ENCODE data around the gene EPS8L1.
"Not testable (repeated sequence)": the region's sequence is repeated elsewhere in the genome, so short reads cannot be mapped to it uniquely, and the experiment has no call there.

EPS8L1 gene

DNA sequence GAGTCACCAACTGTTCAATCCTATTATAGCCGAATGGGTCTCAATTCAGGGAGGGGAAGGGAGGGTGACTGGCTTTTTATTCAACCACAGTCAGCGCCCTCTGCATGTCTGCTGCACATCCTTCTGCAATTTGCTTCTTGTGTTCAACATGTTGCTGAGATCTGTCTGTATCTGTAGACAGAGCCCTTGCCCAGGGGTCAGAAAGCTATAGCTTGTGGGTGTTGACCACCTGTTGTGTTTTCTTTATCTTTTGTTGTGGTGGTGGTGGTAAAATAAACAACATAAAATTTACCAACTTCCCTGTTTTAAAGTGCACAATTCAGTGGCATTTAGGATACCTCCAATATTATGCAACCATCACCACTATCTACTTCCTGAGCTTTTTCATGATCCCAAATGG, 29.6 kb downstream of the EPS8L1 start:
- TF ChIP-seq, protein P1, sequence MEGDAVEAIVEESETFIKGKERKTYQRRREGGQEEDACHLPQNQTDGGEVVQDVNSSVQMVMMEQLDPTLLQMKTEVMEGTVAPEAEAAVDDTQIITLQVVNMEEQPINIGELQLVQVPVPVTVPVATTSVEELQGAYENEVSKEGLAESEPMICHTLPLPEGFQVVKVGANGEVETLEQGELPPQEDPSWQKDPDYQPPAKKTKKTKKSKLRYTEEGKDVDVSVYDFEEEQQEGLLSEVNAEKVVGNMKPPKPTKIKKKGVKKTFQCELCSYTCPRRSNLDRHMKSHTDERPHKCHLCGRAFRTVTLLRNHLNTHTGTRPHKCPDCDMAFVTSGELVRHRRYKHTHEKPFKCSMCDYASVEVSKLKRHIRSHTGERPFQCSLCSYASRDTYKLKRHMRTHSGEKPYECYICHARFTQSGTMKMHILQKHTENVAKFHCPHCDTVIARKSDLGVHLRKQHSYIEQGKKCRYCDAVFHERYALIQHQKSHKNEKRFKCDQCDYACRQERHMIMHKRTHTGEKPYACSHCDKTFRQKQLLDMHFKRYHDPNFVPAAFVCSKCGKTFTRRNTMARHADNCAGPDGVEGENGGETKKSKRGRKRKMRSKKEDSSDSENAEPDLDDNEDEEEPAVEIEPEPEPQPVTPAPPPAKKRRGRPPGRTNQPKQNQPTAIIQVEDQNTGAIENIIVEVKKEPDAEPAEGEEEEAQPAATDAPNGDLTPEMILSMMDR (IDR thresholded peaks at IDR 0.05; ENCODE audit: insufficient read depth, low read depth, low read length, missing control alignments), result no peak
- no peak overlapping the region for H3K4me3 ChIP-seq (ENCODE audit: low read depth, low read length)
- DNase-seq (ENCODE audit: low read depth), result no peak

DNA sequence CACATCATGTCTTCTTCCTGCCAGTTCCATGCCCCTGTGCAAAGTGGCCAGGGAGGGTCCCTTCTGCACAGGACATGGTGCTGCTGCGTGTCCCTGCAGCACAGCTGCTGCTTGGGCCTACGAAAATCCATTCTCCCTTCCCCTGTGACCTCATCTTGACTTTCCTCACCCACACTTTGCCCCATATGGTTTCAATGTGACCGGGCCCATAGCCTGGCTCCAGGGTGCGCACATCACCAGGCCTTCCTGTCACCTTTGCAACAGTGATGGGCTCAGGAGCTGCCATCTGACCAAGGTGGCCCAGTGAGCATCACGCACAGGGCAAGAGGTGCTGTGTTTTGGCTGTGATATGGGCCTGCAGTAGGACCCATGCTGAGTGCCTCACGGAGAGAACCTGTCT, 30.9 kb downstream of the EPS8L1 start:
- no peak for DNase-seq (ENCODE audit: low read depth)
- TF ChIP-seq, protein P1 (IDR thresholded peaks at IDR 0.05; ENCODE audit: insufficient read depth, low read depth, low read length, missing control alignments), result no peak
- H3K4me3 ChIP-seq (ENCODE audit: low read depth, low read length), result no peak overlapping the region

DNA sequence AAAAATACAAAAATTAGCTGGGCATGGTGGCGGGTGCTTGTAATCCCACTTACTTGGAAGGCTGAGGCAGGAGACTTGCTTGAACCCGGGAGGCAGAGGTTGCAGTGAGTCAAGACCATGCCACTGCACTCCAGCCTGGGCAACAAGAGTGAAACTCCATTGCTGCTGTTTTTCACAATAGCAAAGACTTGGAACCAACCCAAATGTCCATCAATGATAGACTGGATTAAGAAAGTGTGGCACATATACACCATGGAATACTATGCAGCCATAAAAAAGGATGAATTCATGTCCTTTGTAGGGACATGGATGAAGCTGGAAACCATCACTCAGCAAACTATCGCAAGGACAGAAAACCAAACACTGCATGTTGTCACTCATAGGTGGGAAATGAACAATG, 31.6 kb downstream of the EPS8L1 start:
- DNase-seq (ENCODE audit: low read depth); H3K4me3 ChIP-seq (ENCODE audit: low read depth, low read length): not testable (repeated sequence)

DNA sequence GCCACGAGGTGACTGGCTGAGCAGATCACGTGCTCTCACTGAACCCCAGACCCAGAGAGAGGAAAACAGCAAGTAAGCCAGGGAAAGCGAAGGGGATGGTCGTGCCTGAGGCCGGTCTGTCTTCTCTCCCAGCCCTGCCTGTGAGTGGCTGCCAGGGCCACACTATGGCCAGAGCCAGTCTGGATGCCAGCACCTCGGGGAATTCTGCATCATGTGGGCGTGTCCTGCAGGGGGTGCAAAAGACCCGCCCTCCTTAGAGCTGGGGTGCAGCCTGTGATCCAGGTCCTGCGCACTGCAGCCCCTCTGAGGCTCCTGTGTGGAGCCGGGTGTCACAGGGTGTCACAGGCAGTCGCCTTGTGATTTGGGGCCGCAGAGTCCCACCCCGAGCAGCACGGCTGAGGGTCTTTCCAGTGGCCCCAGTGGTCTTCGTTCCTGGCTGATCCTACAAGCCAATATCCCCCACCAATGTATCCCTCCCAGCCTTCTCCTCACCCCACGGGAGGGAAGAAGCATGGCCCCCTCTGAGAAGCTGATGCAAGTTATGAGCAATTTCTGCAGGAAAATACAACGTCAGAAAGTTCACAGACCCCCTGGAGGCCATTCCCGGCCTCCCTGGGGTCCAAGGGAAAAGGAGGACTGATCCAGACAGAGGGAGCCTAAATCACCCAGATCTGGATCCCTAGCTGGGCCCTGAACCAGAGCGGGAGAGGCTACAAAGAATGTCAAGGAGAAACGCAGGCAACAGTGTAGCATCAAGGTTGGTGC, 34.0 kb downstream of the EPS8L1 start:
- H3K4me3 ChIP-seq (ENCODE audit: low read depth, low read length), result no peak overlapping the region
- TF ChIP-seq, protein P1 (IDR thresholded peaks at IDR 0.05; ENCODE audit: insufficient read depth, low read depth, low read length, missing control alignments), result no peak
- DNase-seq (ENCODE audit: low read depth), result no peak

DNA sequence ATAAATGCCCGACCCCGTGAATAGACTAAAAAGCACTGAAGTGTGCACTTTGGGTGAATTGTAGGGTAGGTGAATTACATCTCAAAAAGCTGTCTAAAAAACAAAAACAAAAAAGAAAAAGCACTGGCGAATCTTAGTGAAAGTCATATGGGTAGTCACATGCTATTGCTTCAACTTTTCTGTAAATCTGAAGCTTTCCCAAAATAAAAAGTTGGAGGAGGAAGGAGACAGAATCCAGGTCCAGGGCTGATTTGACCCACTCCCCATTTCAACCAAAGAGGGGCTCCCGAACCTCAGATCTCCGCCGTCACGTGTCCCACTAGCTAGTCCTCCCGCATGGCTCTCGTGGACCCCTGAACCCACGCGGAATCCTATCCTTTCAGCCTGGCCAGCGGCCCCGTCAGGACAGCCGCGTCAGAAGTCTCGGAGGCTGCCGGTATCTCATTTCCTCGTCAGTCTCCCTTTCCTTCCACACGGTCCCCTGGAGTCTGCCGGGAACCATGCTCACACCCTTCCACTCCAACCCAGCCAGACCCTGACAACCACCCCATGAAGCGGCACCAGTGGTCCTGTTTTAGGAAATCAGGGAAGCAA, 35.7 kb downstream of the EPS8L1 start:
- H3K4me3 ChIP-seq (ENCODE audit: low read depth, low read length), result no peak overlapping the region
- DNase-seq (ENCODE audit: low read depth), result no peak

DNA sequence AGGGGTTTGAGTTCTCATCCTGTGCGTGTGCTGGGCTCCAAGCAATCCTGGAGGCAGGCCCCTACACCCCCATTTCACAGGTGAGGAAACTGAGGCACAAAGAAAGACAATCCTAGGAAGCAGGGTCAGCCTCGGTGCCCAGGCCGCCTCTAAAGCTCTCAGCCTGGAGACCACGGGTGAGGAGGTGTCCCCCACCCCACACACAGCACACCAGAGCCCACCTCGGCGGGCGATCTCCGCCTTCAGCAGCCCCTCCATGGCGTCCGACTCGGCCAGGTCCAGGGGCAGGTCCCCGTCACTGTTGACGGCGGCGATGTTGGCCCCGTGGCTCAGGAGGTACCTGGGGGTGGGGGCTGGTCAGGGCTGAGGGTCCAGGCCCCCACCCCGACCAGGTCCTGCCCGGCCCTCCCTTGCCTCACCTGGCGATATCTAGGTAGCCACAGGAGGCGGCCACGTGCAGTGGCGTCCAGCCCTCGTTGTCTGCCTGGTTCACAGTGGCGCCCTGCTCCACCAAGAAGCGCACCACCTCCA, 36.6 kb downstream of the EPS8L1 start:
- TF ChIP-seq, protein P1 (IDR thresholded peaks at IDR 0.05; ENCODE audit: insufficient read depth, low read depth, low read length, missing control alignments), result no peak
- no peak for DNase-seq (ENCODE audit: low read depth)
- H3K4me3 ChIP-seq (ENCODE audit: low read depth, low read length), result no peak overlapping the region

More for the DNA sequence above, 35.7 kb downstream of the EPS8L1 start:
- TF ChIP-seq, protein P1 (IDR thresholded peaks at IDR 0.05; ENCODE audit: insufficient read depth, low read depth, low read length, missing control alignments), result no peak

DNA sequence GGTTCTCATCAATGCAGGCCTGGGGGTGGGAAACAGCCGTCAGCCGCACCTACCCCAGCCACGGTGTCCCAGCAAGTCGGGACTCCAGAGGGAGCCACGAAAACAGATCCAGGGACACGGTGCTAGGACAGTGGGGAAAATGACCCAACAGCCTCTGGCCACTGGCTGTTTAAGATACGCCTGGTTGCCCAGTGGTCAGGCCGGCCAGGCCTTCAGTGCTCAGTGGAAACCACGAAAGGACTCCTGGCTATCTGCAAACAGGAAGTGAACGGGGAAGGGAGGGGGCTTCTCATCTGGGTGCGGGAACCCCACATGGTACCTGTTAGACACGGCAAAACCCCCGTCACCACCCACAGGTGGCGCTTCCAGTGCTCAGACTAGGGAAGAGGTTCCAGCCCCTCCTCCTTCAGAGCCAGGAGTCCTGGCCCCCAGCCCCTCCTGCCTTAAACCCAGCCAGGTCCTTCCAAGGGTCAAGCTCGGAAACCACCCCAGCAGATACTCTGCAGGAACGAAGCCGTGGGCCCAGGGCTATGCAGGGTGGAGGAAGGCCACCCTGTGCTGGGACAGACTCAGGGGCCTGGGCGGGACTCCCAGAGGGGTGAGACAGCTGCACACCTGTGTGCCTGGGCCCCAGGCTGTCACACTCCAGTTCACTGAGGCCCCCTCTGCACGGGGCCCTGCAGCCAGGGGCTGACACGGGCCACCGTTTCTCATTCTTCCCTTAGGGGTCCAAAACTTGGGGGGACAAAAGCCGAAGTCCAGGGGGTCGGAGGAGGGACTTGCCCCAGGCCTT, 37.3 kb downstream of the EPS8L1 start:
- TF ChIP-seq, protein P1 (IDR thresholded peaks at IDR 0.05; ENCODE audit: insufficient read depth, low read depth, low read length, missing control alignments), result peak; percentile 18
- H3K4me3 ChIP-seq (ENCODE audit: low read depth, low read length), result no peak overlapping the region
- peak; percentile 58 for DNase-seq (ENCODE audit: low read depth)

Data from GM12865 (cell line).